Gastrocnemius medialis (tissue), 4 donors: ENCODE data around the gene PSMC5.

Experiments
- CTCF ChIP-seq, 5 experiments: fragments of 450-650 bp in 3 of 5; fragments of 200-600 bp in 2 of 5; sonication (generic) in 2 of 5; IDR thresholded peaks in 4 of 5; conservative IDR thresholded peaks in 1 of 5; 1 replicate in 4 of 5; 2 replicates in 1 of 5; pipeline ENCODE4 v1.5.1; 2016 to 2019; ENCODE audit warnings: antibody characterized with exemption in 5 of 5, mild to moderate bottlenecking in 3 of 5, moderate library complexity in 3 of 5
- POLR2A ChIP-seq, 2 donors: fragments of 450-650 bp; IDR thresholded peaks; one replicate each; pipeline ENCODE4 v1.6.1; 2017; ENCODE audit warnings: antibody characterized with exemption in 2 of 2, mild to moderate bottlenecking in 2 of 2, moderate library complexity in 2 of 2

- TF ChIP-seq POLR2A (IDR thresholded peaks at IDR 0.05) (no peak), CTCF (IDR thresholded peaks at IDR 0.05 in 4 of 5, conservative IDR thresholded peaks at IDR 0.05 in 1 of 5) (no peak)
Measured at GRCh38 chr17:63816123-63816522, 11.1 kb upstream of the PSMC5 start.
